HCT116 (cell line): ENCODE results near the gene BIRC6.

Experiments used
- CTCF ChIP-seq, 3 experiments: fragments of 200-600 bp in 1 of 3; sonication (generic) in 1 of 3; IDR thresholded peaks in 2 of 3; conservative IDR thresholded peaks in 1 of 3; 2 replicates each; pipeline ENCODE4 v1.5.1; 2012 to 2017; ENCODE audit warnings: low read depth in 2 of 3, low read length in 2 of 3, antibody characterized with exemption in 1 of 3, borderline replicate concordance in 1 of 3, control low read depth in 1 of 3, mild to moderate bottlenecking in 1 of 3, mixed read lengths in 1 of 3, mixed run types in 1 of 3, moderate library complexity in 1 of 3; ENCODE audit not compliant: insufficient read depth in 1 of 3
- SP1 ChIP-seq: IDR thresholded peaks from 2 replicates; pipeline ENCODE4 v1.6.1; 2012; ENCODE audit warnings: low read depth

GRCh38 chr2:32456808-32457207, 100.0 kb downstream of the BIRC6 start:
- no peak for TF ChIP-seq SP1
- no peak for TF ChIP-seq CTCF (IDR thresholded peaks at IDR 0.05 in 2 of 3, conservative IDR thresholded peaks at IDR 0.05 in 1 of 3; ENCODE audit: borderline replicate concordance in 1 of 3, insufficient read depth in 1 of 3, low read depth in 2 of 3, low read length in 2 of 3)
